Transverse colon (tissue), 4 donors: ENCODE measurements around the gene HOXB9. TPM values are rescaled to one million over a fixed set of nuclear protein-coding genes. Genes with fewer than 3 reads are reported as not detected.

ENCODE experiments used
- DNase-seq: peaks from one replicate; pipeline ENCODE4 v3.0.0-alpha.2; 2019
- H3K27ac ChIP-seq, 4 donors: fragments of 200-600 bp; sonication (generic); 2 replicates each; pipeline ENCODE4 v1.5.1; 2016 to 2018; ENCODE audit warnings: inconsistent platforms in 4 of 4
- H3K27me3 ChIP-seq: fragments of 200-600 bp; sonication (generic); 2 replicates; pipeline ENCODE4 v1.5.1; 2017; ENCODE audit warnings: inconsistent platforms
- H3K36me3 ChIP-seq, 4 donors: fragments of 200-600 bp; sonication (generic); 2 replicates each; pipeline ENCODE4 v1.5.1; 2017 to 2019; ENCODE audit warnings: inconsistent platforms in 4 of 4
- H3K4me1 ChIP-seq, 4 donors: fragments of 200-600 bp; sonication (generic); 2 replicates each; pipeline ENCODE4 v1.5.1; 2017 to 2020; ENCODE audit warnings: inconsistent platforms in 4 of 4
- H3K4me3 ChIP-seq, 4 donors: fragments of 200-600 bp; sonication (generic); 1 replicate in 1 of 4; 2 replicates in 3 of 4; pipeline versions ENCODE4 v1.5.1 to v1.6.1; 2017 to 2019; ENCODE audit warnings: inconsistent platforms in 4 of 4
- H3K9me3 ChIP-seq, 2 donors: fragments of 200-600 bp; sonication (generic); 2 replicates each; pipeline ENCODE4 v1.5.1; 2017 to 2019; ENCODE audit warnings: inconsistent platforms in 2 of 2
- CTCF ChIP-seq, 5 experiments: fragments of 200-600 bp in 3 of 5; fragments of 450-650 bp in 2 of 5; sonication (generic) in 3 of 5; IDR thresholded peaks; 1 replicate in 2 of 5; 2 replicates in 3 of 5; pipeline ENCODE4 v1.5.1; 2016 to 2017; ENCODE audit warnings: antibody characterized with exemption in 5 of 5, inconsistent platforms in 3 of 5, mild to moderate bottlenecking in 2 of 5, moderate library complexity in 1 of 5
- EP300 ChIP-seq: sonication (generic); formaldehyde crosslinking; IDR thresholded peaks from one replicate; pipeline ENCODE4 v1.6.1; 2017; ENCODE audit warnings: antibody characterized with exemption, low read depth
- POLR2A ChIP-seq: fragments of 450-650 bp; IDR thresholded peaks from one replicate; pipeline ENCODE4 v1.6.1; 2016; ENCODE audit warnings: antibody characterized with exemption, mild to moderate bottlenecking, moderate library complexity
- POLR2AphosphoS5 ChIP-seq, 3 donors: sonication (generic); formaldehyde crosslinking; IDR thresholded peaks; one replicate each; pipeline ENCODE4 v1.6.1; 2016; ENCODE audit warnings: antibody characterized with exemption in 3 of 3
- WGBS, 2 donors: methylation state at CpG; one replicate each; pipeline ENCODE4 v1.1.5; 2018; ENCODE audit warnings: low coverage in 1 of 2; 5-methylcytosine and 5-hydroxymethylcytosine counted together
- in situ Hi-C, 4 donors: fragments of 200-750 bp; cut with MboI; loops; one replicate each; pipeline versions ENCODE4 v1.15.0 to v1.15.1; 2017; ENCODE audit warnings: low sequenced_read_pairs in 3 of 4, low pct_ligation_motif_present in 1 of 4, low pct_unique_long_range_greater_than_20kb in 1 of 4
- intact Hi-C: fragments of 100-400 bp; cut with DNase I; formaldehyde crosslinking; loops from one replicate; pipeline ENCODE4 v1.15.1; 2023; ENCODE audit warnings: low total_unique reads
- total RNA-seq, 4 donors: library from RNA; depleted of rRNA; stranded (reverse); fragments of >200 nt; gene quantifications; one replicate each; pipeline ENCODE4 v1.1.0, GENCODE V29; 2016

HOXB9 gene
- total RNA-seq, 4 donors from 2014 or later: 19.8 to 54.3 (median 29.4) TPM

- Histone ChIP-seq H3K4me3 (peak overlapping the region in 1 of 4 donors; percentile 66), H3K27ac (peak overlapping the region; percentile 86 to 95 (median 90)), H3K36me3 (no peaks in the 10 kb centered on the region), H3K4me1 (peaks cover 0 to 46% (median 38%) of the 10 kb centered on the region in 4 donors), H3K27me3 (peaks cover 17% of the 10 kb centered on the region), H3K9me3 (no peaks in the 10 kb centered on the region)
- intact Hi-C loops: no loop called here
- in situ Hi-C loops: no loop called here
- TF ChIP-seq CTCF (IDR thresholded peaks at IDR 0.05) (no peak), POLR2A (no peak), EP300 (no peak), POLR2AphosphoS5 (IDR thresholded peaks at IDR 0.05) (no peak)
- DNase-seq: no peak
- WGBS, 2 donors: 61 to 64% methylated on average over 2 to 10 of the region's 10 CpGs
These were observed 20.7 kb downstream of the HOXB9 start for GRCh38 chr17:48605409-48605919.

- peaks cover 17% of the 10 kb centered on the region for H3K27me3 ChIP-seq
- TF ChIP-seq POLR2A (peak; percentile 98), POLR2AphosphoS5 (IDR thresholded peaks at IDR 0.05) (peak; percentile 89 to 97 (median 95)), CTCF (IDR thresholded peaks at IDR 0.05) (peak in 4 of 5 experiments; percentile 5 to 59 (median 34)), EP300 (no peak)
- H3K27ac ChIP-seq: peak within 1 kb of the TSS; percentile 86 to 95 (median 90)
- intact Hi-C loops (no loop called here), in situ Hi-C loops (no loop called here)
- no peaks in the 10 kb centered on the region for H3K36me3 ChIP-seq
- no peaks in the 10 kb centered on the region for H3K9me3 ChIP-seq
- H3K4me1 ChIP-seq: peaks cover 3 to 49% (median 39%) of the 10 kb centered on the region in 4 donors
- 35 to 43% methylated on average over 3 to 16 of the region's 16 CpGs for WGBS, 2 donors
- peak; percentile 88 for DNase-seq
- peak within 1 kb of the TSS; percentile 7 to 66 (median 41) for H3K4me3 ChIP-seq
These were observed 21.3 kb downstream of the HOXB9 start, which contains the start of gene HOXB6 for GRCh38 chr17:48604770-48605329. Gene HOXB6 (minus strand): TSS chr17:48604986. CDS start chr17:48598150, 6,836 bp downstream.

GRCh38 chr17:48603959-48604769, 22.0 kb downstream of the HOXB9 start:
- 10 to 21% methylated on average over 8 to 21 of the region's 21 CpGs for WGBS, 2 donors

GRCh38 chr17:48601539-48602425, 24.4 kb downstream of the HOXB9 start:
- Histone ChIP-seq H3K27me3 (peaks cover 17% of the 10 kb centered on the region), H3K9me3 (no peaks in the 10 kb centered on the region), H3K4me3 (peak overlapping the region in 3 of 4 donors; percentile 36 to 66 (median 46)), H3K36me3 (no peaks in the 10 kb centered on the region), H3K27ac (peak overlapping the region; percentile 86 to 95 (median 90)), H3K4me1 (peaks cover 15 to 62% (median 55%) of the 10 kb centered on the region in 4 donors)
- WGBS, 2 donors: 24 to 30% methylated on average over 4 to 35 of the region's 35 CpGs
- intact Hi-C loops: no loop called here
- peak; percentile 77 for DNase-seq
- in situ Hi-C loops: no loop called here
- TF ChIP-seq POLR2AphosphoS5 (IDR thresholded peaks at IDR 0.05) (peak; percentile 20 to 46 (median 24)), CTCF (IDR thresholded peaks at IDR 0.05) (no peak), POLR2A (peak; percentile 29)

More at GRCh38 chr17:48603959-48604769, 22.0 kb downstream of the HOXB9 start:
- peak overlapping the region; percentile 7 to 66 (median 41) for H3K4me3 ChIP-seq
- H3K9me3 ChIP-seq: no peaks in the 10 kb centered on the region
- in situ Hi-C loops: no loop called here
- peak overlapping the region; percentile 86 to 95 (median 90) for H3K27ac ChIP-seq
- peak; percentile 75 for DNase-seq
- H3K4me1 ChIP-seq: peaks cover 6 to 49% (median 39%) of the 10 kb centered on the region in 4 donors
- peak; percentile 5 to 77 (median 69) for TF ChIP-seq POLR2AphosphoS5 (IDR thresholded peaks at IDR 0.05)
- peak; percentile 69 for TF ChIP-seq POLR2A
- no peak for TF ChIP-seq EP300
- H3K36me3 ChIP-seq: no peaks in the 10 kb centered on the region
- intact Hi-C loops: no loop called here
- H3K27me3 ChIP-seq: peaks cover 17% of the 10 kb centered on the region
